Measurements from ENCODE around the gene NDE1.
"Not testable (repeated sequence)": the region's sequence is repeated elsewhere in the genome, so short reads cannot be mapped to it uniquely, and the experiment has no call there.

Gene NDE1

DNA sequence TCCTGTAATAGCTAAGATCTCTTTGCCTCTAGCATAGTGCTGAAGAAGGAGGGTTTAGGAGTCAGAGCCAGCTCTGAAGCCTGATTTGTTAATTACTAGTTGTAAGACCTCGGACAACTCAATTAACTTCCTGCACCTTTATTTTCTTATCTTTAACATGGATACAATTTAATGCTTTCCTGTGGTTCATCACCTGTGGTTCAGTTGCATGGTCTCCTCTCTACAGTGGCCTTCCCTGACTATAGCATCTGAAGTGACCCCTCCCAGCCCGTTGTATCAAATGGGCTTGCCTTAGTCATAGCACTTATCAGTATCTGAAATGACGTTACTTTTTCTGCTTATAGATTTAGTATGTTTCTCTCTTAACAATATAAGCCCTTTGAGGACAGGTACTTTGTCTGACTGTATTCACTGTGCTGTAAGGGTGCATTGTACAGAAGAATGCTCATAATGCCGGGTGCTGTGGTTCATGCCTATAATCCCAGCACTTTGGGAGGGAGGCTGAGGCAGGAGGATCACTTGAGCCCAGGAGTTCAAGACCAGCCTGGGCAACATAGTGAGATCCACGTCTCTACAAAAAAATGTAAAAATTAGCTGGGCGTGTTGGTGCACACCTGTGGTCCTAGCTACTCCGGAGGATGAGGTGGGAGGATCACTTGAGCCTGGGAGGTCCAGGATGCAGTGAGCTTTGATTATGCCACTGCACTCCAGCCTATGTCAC lies 2.6 kb upstream of the NDE1 start:
- no peak overlapping the region for H3K4me3 ChIP-seq
- H3K9ac ChIP-seq (ENCODE audit: insufficient read length), result no peak overlapping the region
- DNase-seq (ENCODE audit: low read depth, low spot score), result no peak
- H3K9me3 ChIP-seq (ENCODE audit: low read depth, low read length), result no peaks in the 10 kb centered on the region
- no peak overlapping the region for H3K27ac ChIP-seq
- H3K36me3 ChIP-seq (ENCODE audit: insufficient read depth, low read length), result 0 out of 2 replicates have a peak, but pooled peaks cover 3% of the 10 kb centered on the region
- TF ChIP-seq POLR2AphosphoS5 (IDR thresholded peaks at IDR 0.05; ENCODE audit: borderline replicate concordance, low read depth, low read length) (no peak), FOXP2 (optimal IDR thresholded peaks at IDR 0.05; ENCODE audit: control extremely low read depth, extremely low read length, insufficient read depth) (no peak), EZH2 (IDR thresholded peaks at IDR 0.05) (no peak)

DNA sequence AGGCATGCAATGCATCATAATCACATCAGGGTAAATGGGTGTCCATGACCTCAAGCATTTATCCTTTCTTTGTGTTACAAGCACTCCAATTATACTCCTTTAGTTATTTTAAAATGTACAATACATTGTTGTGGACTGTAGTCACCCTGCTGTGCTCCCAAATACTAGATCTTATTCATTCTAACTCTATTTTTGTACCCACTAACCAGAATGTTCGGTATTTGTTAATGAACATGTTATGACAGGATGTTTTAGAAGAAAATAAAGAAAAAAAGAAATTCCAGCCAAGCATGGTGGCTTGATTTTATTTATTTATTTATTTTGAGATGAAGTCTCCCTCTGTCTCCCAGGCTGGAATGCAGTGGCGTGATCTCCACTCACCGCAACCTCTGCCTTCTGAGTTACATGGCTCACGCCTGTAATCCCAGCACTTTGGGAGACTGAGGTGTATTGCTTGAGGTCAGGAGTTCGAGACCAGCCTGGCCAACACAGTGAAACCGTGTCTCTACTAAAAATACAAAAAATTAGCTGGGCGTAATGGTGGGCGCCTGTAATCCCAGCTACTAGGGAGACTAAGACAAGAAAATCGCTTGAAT lies 1.8 kb upstream of the NDE1 start:
- no peak overlapping the region for H3K4me3 ChIP-seq
- no peak for DNase-seq (ENCODE audit: low read depth, low spot score)
- H3K9me3 ChIP-seq (ENCODE audit: low read depth, low read length), result no peaks in the 10 kb centered on the region
- TF ChIP-seq EZH2 (IDR thresholded peaks at IDR 0.05), result no peak
- no peak for TF ChIP-seq FOXP2 (optimal IDR thresholded peaks at IDR 0.05; ENCODE audit: control extremely low read depth, extremely low read length, insufficient read depth)
- TF ChIP-seq POLR2AphosphoS5 (IDR thresholded peaks at IDR 0.05; ENCODE audit: borderline replicate concordance, low read depth, low read length), result no peak
- no peak overlapping the region for H3K9ac ChIP-seq (ENCODE audit: insufficient read length)
- 0 out of 2 replicates have a peak, but pooled peaks cover 3% of the 10 kb centered on the region for H3K36me3 ChIP-seq (ENCODE audit: insufficient read depth, low read length)
- no peak overlapping the region for H3K27ac ChIP-seq

DNA sequence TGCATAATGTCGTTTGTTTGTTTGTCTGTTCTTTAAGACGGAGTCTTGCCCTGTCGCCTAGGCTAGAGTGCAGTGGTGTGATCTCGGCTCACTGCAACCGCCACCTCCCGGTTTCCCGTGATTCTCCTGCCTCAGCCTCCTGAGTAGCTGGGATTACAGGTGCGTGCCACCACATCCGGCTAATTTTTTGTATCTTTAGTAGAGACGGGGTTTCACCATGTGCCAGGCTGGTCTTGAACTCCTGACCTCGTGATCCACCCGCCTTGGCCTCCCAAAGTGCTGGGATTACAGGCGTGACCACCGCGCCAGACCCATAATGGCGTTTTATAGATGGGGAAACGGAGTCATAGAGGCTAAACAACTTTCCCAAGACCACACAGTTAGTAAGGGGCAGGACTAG lies 734 bp upstream of the NDE1 start:
- not testable (repeated sequence) for H3K27ac ChIP-seq; H3K36me3 ChIP-seq (ENCODE audit: insufficient read depth, low read length); H3K9me3 ChIP-seq (ENCODE audit: low read depth, low read length); DNase-seq (ENCODE audit: low read depth, low spot score); H3K9ac ChIP-seq (ENCODE audit: insufficient read length)
- peak overlapping the region; percentile 84 for H3K4me3 ChIP-seq

DNA sequence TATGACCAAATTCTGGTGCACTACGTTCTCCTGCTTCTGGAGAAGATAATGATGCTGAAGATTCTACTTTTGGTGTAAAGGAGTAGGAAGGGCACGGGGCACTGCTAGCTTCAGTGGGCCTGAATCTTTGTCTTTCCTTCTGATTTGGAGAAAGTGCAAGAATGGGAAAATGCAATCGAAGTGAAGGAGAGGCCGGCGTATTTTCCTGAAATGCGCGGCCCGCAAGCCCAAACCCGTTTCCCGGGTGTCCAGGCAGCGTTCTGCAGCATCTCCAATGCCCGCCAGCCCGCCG lies 372 bp upstream of the NDE1 start:
- H3K9ac ChIP-seq (ENCODE audit: insufficient read length), result peak overlapping the region; percentile 78
- H3K27ac ChIP-seq, result no peak overlapping the region
- H3K36me3 ChIP-seq (ENCODE audit: insufficient read depth, low read length), result 0 out of 2 replicates have a peak, but pooled peaks cover 3% of the 10 kb centered on the region
- H3K4me3 ChIP-seq, result peak overlapping the region; percentile 84
- H3K9me3 ChIP-seq (ENCODE audit: low read depth, low read length), result no peaks in the 10 kb centered on the region
- no peak for TF ChIP-seq EZH2 (IDR thresholded peaks at IDR 0.05)
- TF ChIP-seq POLR2AphosphoS5 (IDR thresholded peaks at IDR 0.05; ENCODE audit: borderline replicate concordance, low read depth, low read length), result no peak
- no peak for TF ChIP-seq FOXP2 (optimal IDR thresholded peaks at IDR 0.05; ENCODE audit: control extremely low read depth, extremely low read length, insufficient read depth)
- DNase-seq (ENCODE audit: low read depth, low spot score), result no peak

DNA sequence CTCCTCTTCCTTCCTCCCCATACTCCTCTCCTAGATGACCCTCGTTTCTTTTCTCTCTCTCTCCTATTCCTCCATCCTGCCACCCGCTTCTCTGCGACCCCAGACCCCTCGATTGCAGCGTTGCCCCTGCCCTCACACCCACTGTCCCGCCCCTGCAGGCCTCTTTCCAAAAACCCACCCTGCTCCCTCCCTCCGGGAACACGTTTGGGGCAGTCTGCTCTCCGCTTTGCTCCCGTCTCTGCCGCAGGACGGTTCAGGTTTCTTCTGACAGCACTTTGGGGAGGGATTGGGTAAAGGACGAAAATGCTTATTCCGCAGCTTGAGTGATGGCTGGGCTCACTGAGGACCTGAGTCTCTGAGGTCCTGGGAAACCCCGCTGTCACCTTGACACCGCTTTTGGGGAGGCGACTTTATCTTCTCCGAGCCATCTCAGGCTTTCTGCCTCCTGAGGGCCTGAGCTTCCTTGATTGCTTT lies 690 bp downstream of the NDE1 start:
- TF ChIP-seq FOXP2 (optimal IDR thresholded peaks at IDR 0.05; ENCODE audit: control extremely low read depth, extremely low read length, insufficient read depth) (no peak), POLR2AphosphoS5 (IDR thresholded peaks at IDR 0.05; ENCODE audit: borderline replicate concordance, low read depth, low read length) (no peak), EZH2 (IDR thresholded peaks at IDR 0.05) (no peak)
- peak overlapping the region; percentile 71 for H3K9ac ChIP-seq (ENCODE audit: insufficient read length)
- peak overlapping the region; percentile 84 for H3K4me3 ChIP-seq
- H3K9me3 ChIP-seq (ENCODE audit: low read depth, low read length), result no peaks in the 10 kb centered on the region
- H3K36me3 ChIP-seq (ENCODE audit: insufficient read depth, low read length), result 0 out of 2 replicates have a peak, but pooled peaks cover 3% of the 10 kb centered on the region
- no peak overlapping the region for H3K27ac ChIP-seq
- no peak for DNase-seq (ENCODE audit: low read depth, low spot score)

DNA sequence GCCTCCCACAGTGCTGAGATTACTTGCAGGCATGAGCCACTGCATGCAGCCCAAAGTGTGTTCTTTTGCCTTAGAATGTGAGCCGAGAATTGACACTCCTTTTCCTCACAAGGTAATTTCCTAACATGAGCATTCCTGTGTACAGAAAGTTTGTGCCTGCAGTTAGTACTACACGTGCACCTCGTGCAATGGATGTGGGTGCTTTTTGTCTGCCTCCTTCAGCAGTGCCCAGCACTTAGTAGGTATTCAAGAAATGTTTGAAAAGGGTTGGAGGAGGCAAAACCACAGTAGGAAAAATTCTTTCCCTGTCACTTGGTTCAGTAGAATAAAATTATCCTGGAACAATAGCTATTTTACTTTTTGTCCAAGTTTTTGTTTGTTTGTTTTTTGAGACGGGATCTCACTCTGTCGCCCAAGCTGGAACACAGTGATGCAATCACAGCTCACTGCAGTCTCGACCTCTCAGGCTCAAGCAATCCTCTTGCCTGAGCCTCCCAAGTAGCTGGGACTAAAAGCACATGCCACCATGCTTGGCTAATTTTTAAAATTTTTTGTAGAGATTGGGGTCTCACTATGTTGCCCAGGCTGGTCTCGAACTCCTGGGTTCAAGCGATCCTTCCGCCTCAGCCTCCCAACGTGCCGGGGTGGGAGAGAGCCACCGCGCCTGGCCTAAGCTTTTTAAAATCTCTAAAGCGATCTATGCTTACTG lies 2.4 kb downstream of the NDE1 start:
- no peak for DNase-seq (ENCODE audit: low read depth, low spot score)
- Histone ChIP-seq H3K4me3 (no peak overlapping the region), H3K27ac (no peak overlapping the region), H3K9ac (ENCODE audit: insufficient read length) (no peak overlapping the region), H3K36me3 (ENCODE audit: insufficient read depth, low read length) (0 out of 2 replicates have a peak, but pooled peaks cover 3% of the 10 kb centered on the region), H3K9me3 (ENCODE audit: low read depth, low read length) (no peaks in the 10 kb centered on the region)
- TF ChIP-seq FOXP2 (optimal IDR thresholded peaks at IDR 0.05; ENCODE audit: control extremely low read depth, extremely low read length, insufficient read depth) (no peak), EZH2 (IDR thresholded peaks at IDR 0.05) (no peak), POLR2AphosphoS5 (IDR thresholded peaks at IDR 0.05; ENCODE audit: borderline replicate concordance, low read depth, low read length) (no peak)

DNA sequence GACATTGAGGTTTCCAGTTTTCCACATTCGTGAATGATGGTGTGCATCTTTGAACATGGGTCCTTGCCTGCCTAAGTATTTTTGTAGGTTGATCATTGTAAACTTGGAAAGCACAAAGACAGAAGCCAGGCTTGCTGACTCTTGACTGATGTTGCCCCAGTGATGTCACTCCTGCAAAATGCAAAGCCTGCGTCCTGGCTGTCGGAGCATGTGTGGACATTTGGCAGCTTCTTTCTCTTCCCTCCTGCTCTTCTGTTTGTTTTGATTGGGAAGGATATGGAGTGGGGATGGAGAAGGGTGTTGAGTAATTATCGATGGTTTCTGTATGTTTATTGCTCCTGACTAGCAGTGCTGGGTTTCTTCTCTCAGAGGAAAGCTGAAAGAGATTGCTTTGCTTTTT lies 3.2 kb downstream of the NDE1 start:
- TF ChIP-seq FOXP2 (optimal IDR thresholded peaks at IDR 0.05; ENCODE audit: control extremely low read depth, extremely low read length, insufficient read depth) (no peak), EZH2 (IDR thresholded peaks at IDR 0.05) (no peak), POLR2AphosphoS5 (IDR thresholded peaks at IDR 0.05; ENCODE audit: borderline replicate concordance, low read depth, low read length) (no peak)
- Histone ChIP-seq H3K36me3 (ENCODE audit: insufficient read depth, low read length) (0 out of 2 replicates have a peak, but pooled peaks cover 3% of the 10 kb centered on the region), H3K9me3 (ENCODE audit: low read depth, low read length) (no peaks in the 10 kb centered on the region), H3K9ac (ENCODE audit: insufficient read length) (no peak overlapping the region), H3K4me3 (no peak overlapping the region), H3K27ac (no peak overlapping the region)
- no peak for DNase-seq (ENCODE audit: low read depth, low spot score)

DNA sequence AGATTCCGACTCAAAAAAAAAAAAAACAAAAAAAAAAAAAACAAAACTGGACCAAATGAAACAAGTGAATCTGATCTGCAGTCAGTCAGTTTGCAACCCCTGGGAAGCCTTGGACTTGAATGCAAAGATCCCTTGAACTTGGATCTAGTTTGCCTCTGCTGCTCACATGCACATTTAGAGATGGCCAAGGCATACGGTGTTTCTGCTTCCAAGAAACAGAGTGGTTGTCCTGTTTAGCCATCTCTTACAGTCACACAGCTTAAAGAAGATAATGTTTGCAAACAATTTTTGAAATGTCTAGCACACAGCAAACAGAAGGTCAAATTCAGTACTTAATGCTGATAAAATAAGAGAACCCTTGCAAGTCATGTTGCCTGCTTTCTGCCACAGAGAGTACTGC lies 4.5 kb downstream of the NDE1 start:
- H3K27ac ChIP-seq, result no peak overlapping the region
- TF ChIP-seq EZH2 (IDR thresholded peaks at IDR 0.05) (no peak), FOXP2 (optimal IDR thresholded peaks at IDR 0.05; ENCODE audit: control extremely low read depth, extremely low read length, insufficient read depth) (no peak), POLR2AphosphoS5 (IDR thresholded peaks at IDR 0.05; ENCODE audit: borderline replicate concordance, low read depth, low read length) (no peak)
- no peak overlapping the region for H3K4me3 ChIP-seq
- H3K9me3 ChIP-seq (ENCODE audit: low read depth, low read length), result no peaks in the 10 kb centered on the region
- DNase-seq (ENCODE audit: low read depth, low spot score), result no peak
- H3K9ac ChIP-seq (ENCODE audit: insufficient read length), result no peak overlapping the region
- H3K36me3 ChIP-seq (ENCODE audit: insufficient read depth, low read length), result 0 out of 2 replicates have a peak, but pooled peaks cover 3% of the 10 kb centered on the region

DNA sequence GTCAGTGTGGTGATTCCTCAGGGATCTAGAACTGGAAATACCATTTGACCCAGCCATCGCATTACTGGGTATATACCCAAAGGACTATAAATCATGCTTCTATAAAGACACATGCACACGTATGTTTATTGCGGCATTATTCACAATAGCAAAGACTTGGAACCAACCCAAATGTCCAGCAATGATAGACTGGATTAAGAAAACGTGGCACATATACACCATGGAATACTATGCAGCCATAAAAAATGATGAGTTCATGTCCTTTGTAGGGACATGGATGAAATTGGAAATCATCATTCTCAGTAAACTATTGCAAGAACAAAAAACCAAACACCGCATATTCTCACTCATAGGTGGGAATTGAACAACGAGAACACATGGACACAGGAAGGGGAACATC lies 5.5 kb downstream of the NDE1 start:
- not testable (repeated sequence) for H3K9me3 ChIP-seq (ENCODE audit: low read depth, low read length); H3K4me3 ChIP-seq; H3K36me3 ChIP-seq (ENCODE audit: insufficient read depth, low read length); DNase-seq (ENCODE audit: low read depth, low spot score); H3K27ac ChIP-seq; H3K9ac ChIP-seq (ENCODE audit: insufficient read length)

Data from SK-N-MC (cell line).